Hematopoietic multipotent progenitor cell treated with erythropoietin and hydrocortisone succinate and interleukin-3 and kit ligand, for 17 days (in vitro differentiated cells): ENCODE results near the gene KLK11.
A peak's percentile ranks its signal among the peaks of the same experiment; 100 is the strongest.

ENCODE experiments used
- DNase-seq: peaks from one replicate; pipeline ENCODE4 v3.0.0-alpha.2; 2015; ENCODE audit warnings: low spot score

KLK11 gene

GRCh38 chr19:51027873-51028272 is 1.5 kb upstream of the KLK11 start:
- DNase-seq, result no peak

DNA sequence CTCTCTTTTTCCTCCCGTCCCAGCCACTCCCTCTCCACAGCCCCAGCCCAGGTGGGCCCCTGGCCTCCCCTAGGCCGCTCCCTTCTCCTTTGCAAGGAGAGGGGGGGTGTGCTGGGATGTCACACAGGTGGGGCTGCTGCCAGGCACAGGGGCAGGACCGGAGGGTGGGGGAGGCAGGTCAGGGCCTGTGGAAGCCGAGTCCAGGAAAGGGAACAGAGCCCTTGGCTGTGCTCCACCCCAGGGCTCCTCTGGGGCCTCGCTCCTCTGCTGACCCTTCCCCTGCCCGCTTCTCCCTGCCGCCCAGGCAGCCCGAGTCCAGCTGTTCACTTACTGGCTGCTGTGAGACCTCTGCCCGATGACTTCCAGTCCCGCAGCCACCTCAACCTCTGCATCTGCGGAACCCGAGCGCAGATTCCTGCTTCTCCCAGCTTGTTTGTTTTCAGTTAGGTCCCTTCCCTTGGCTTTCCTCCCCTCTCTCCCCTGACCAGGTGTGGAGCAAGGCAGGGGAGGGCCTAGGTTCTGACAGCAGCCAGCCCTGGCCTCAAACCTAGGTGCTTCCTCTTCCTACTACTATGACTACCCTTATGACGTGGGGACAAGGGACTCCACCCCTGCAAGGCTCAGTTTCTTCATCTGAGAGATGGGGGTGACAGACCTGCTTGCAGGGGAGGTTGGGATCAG is 850 bp upstream of the KLK11 start:
- DNase-seq, result no peak

- no peak for DNase-seq
These were observed 435 bp downstream of the KLK11 start for GRCh38 chr19:51025809-51026553.

- no peak for DNase-seq
These were observed 1.0 kb downstream of the KLK11 start for GRCh38 chr19:51025401-51025800.

DNA sequence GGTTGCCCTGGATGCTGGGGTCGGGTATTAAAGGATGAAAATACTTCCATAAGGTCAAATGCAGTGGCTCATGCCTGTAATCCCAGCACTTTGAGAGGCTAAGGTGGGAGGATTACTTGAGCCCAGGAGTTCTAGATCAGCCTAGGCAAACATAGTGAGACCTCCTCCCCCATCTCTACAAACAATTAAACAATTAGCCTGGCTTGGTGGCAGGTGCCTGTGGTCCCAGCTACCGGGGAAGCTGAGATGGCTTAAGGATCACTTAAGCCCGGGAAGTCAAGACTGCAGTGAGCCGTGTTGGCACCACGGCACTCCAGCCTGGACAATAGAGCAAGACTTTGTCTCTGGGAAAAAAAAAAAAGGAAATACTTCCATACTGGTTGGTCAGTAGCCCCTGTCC is 1.5 kb downstream of the KLK11 start:
- DNase-seq, result no peak

DNA sequence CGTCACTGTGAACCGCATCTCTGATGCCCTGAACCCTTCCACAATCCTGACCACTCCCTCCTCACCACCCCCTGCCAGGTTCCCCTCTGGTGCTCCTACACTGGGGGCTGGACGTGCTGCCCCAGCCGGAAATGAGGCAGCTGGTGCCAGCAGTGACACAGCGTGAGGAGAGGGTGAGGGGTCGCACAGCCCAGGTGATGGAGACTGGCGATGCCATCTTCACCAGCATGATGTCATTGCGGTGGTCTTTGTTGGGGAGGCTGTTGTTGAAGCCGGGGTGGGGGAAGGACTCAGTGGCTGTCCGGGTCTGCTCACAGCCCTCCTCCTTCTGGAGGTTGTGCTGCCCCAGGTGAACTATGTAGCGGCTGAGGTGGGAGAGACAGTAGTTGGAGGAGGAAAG is 2.5 kb downstream of the KLK11 start:
- DNase-seq, result no peak

- no peak for DNase-seq
These were observed 3.9 kb downstream of the KLK11 start for GRCh38 chr19:51022526-51022925.

DNA sequence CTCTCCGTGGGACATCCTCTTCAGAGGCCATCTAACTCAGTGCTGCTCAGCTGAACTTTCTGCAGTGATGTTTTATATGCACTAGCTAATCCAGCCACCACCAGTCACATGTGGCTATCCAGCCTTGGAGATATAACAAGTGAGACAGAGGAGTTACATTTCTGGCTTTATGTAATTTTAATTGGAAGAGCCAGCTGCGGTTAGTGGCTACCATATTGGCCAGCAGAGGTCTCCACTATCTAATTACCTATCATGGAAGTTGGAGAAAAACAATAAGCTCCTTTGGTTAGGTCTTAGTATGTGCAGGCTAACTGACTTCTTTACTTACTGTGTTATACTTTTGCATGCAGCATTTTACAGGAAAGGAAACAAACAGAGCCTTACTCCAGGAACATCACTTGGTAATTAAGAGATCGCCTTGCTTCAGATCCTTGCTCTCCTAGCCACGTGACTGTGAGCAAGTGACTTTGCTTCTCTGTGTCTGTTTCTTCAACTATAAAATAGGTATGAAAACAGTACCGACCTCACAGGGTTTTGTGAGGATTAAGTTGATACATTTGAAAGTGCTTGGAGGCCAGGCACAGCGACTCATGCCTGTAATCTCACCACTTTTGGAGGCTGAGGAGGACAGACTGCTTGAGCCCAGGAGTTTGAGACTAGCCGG is 5.3 kb downstream of the KLK11 start:
- DNase-seq, result peak; percentile 7

DNA sequence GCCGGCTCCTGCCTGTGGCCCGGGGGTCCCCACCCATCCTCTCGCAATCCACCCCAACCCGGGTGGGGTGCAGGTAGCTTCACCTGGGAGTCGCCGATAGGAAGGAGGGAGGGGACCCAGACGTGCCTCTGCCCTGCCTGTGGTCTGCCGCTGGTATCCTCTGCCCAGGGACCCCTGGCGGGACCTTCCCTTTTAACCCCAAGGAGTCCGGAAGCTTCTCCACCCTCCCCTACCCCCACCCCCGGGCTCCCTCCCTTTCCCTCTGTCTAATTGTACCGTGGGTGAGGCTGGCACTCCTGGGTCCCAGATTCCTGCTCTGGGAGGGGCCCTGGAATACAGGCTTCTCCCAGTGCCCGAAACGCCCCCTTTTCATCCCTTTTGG is 6.9 kb downstream of the KLK11 start, which contains the start of gene KLK10:
TSS of gene KLK10 (minus strand) at position 166 of the 382 bp plus-strand sequence. CDS start 579 bp downstream, outside the sequence.
- DNase-seq, result no peak

GRCh38 chr19:51018745-51019543 is 7.5 kb downstream of the KLK11 start:
- DNase-seq, result no peak

DNA sequence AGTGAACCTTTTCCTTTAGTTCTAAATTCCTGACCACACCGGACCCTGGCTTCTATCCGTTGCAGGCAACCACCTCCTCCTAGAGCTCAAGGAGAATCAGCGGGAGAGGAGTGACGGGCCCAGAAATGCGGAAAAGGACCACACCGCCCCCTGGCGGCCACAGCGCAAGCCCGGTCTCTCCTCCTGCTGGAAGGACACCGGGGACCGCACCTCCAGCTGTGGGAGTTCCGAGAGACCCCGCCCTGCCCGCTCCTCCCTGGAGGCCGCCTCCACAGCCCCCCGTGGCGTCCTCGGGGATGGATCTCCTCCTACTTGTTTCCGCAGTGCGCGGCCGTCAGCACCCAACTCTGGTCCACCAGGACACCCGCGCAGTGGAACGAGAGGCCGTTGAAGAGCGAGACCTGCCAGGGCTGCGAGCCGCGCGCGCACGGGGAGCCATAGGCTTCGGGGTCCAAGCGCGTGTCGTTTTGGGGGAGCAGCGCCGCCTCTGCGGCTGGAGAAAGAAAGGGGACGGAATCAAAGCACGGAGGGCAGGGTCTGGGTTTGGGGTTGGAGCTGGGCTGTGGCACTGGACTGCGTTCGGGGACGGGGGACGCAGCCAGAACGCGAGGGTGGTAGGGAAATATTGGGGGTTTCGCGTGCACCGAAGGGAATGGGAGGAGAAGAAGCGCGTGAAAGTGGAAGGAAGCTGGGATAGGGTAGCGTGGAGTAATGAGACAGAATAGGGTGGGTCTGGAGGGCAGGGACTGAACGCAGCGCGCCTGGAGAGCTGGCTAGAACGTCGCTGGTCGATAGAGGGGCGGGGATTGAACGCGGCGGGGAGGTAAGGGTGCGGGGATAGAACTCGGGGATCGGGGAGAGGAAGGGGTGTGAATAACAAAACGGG is 9.4 kb downstream of the KLK11 start:
- peak; percentile 43 for DNase-seq

DNA sequence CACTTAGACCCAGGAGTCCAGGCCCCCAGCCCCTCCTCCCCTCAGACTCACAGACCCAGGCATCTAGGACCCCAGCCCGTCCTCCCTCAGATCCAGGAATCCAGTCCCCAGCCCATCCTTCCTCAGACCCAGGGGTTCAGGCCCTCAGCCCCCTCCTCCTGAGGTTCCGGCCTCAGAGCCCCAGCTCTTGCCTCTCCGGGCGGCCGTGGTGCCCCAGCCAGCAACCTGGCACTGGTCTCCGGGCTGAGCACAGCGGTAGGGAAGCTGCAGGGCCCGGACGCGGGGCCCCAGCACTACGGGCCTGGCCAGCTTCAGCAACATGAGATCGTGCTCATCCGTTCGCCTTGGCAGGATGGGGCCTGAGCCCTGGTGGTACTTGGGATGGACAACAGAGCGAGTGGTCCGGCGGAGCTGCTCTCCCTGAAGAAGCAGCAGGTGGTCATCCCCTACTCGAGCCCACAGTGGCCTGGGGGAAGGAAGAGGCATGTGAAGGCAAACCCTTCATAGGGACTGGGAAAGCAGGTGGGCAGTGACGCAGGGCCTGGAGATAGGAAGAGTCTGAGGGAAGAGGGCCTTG is 10.6 kb downstream of the KLK11 start:
- no peak for DNase-seq

DNA sequence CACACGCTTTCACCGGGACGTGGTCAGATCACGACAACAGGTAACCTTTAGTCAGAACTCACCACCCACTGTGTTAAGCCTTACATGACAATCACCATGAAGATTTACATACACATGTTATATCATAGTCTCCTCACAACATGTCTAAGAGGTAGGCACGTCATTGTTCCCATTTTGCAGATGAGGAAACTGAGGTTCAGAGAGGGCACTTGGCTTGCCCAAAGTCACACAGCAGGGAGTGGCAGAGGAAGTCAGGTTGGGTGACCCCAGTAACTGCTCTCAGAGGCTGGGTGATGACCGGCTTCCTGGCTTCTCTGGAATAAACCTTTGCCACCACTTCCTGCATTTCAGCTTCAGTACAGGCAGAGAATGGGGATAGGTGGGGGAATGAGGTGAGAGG is 12.2 kb downstream of the KLK11 start:
- no peak for DNase-seq

DNA sequence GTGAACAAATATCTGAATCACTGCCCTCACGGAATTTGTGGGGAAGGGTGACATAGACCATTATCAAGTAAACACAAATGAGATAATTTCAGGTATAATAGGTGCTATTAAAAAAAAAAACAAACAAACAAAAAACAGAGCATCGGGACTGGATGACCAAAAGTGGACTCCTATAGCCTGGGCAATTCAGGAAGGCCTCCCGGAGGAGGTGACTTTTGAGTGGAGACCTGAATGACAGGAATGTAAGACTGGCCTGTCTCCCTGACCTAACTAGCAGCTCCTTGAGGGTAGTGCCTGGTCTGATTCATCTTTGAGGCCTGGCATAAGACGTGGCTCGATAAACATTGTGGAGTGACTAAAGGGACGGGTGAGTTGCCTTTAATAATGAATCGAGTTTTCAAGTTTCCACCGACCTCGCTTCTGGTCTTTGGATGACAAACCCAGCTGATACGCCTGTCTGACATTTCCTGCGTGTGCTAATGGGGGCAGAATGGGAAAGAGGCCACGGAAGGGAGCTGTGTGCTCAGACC is 13.7 kb downstream of the KLK11 start:
- no peak for DNase-seq

- DNase-seq, result no peak
These were observed 16.2 kb downstream of the KLK11 start for GRCh38 chr19:51010066-51010795.

DNA sequence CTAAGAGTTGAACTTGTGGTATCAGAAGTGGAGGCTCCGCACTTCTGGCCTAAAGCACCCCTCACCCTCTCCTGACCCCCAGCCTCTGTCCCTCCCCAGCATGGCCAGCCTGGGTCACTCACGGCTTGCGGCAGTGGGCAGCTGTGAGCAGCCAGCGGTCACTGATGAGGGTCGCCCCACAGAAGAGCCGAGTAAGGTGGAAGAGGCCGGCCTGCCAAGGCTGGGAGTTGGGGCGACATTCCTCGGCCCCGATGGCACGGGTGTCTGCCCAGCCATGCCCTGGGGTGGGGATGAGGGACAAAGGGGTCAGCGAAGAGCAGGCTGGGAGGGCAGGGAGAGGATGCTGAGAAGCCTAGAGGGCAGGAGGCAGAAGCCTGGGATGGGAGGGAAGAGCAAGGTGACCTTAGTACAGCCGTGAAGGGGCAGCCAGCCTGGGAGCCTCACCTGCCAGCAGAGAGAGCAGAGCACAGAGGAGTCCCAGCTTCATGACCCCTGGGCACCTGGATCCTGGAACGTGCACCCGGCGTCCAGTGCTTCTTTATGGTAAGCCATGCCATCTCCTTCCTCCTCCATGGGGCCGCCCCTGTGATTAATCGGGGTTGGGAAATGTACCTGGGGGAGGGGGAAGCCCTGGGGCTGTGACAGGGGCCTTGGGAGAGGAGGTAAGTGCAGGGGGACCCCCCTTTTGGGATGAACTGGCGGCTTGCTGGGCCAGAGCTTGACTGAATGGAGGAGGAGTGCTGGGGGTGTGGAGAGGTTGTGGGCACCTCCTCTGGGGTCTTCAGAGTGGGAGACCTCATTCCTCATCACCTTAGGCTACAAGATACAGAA is 17.1 kb downstream of the KLK11 start:
- DNase-seq, result no peak

DNA sequence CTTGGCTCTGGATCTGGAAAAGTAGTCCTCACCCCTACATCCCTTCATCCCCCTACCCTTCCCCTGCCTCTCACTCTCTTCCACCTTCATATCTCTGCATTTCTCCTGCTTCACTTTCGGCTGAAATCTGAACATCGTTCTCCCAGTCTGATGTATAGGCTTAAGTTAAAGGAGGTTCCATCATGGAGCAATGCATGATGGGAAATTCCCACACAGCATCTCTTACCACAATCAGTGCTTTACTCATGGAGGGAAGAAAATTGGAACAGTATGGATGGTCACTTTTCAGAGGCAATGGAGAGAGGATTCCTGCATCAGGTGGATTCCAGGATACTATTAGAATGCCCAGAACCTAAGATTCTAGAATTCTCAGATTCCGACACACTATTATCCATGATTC is 18.9 kb downstream of the KLK11 start:
- no peak for DNase-seq

GRCh38 chr19:51006406-51006805 is 20.0 kb downstream of the KLK11 start:
- DNase-seq, result no peak

DNA sequence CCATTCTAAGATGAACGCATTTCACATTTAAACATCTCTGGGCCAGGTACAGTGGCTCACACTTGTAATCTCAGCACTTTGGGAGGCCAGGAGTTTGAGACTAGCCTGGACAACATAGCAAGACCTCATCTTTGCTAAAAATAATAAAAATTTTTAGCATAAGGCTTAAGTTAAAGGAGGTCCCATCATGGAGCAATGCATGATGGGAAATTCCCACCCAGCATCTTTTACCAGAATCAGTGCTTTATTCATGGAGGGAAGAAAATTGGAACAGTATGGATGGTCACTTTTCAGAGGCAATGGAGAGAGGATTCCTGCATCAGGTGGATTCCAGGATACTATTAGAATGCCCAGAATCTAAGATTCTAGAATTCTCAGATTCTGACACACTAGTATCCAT is 21.2 kb downstream of the KLK11 start:
- no peak for DNase-seq
